Activated CD4-positive, alpha-beta T cell treated with anti-CD3 and anti-CD28 coated beads, Interleukin-2, amount 10 ng/mL, durations not matched to agents 24 days and 14 days (primary cell): ENCODE measurements around the gene CENPO. TPM values are rescaled to one million over a fixed set of nuclear protein-coding genes. Genes with fewer than 3 reads are reported as not detected.
"Not testable (repeated sequence)": the region's sequence is repeated elsewhere in the genome, so short reads cannot be mapped to it uniquely, and the experiment has no call there.

ENCODE experiments used
- DNase-seq: peaks from one replicate; pipeline ENCODE4 v3.0.0; 2022
- H3K27ac Mint-ChIP-seq: one replicate; pipeline ENCODE4 v1.8.0; 2022; ENCODE audit warnings: mild to moderate bottlenecking, mixed read lengths
- H3K27me3 Mint-ChIP-seq: one replicate; pipeline ENCODE4 v1.8.0; 2022; ENCODE audit warnings: mixed read lengths
- H3K36me3 Mint-ChIP-seq: one replicate; pipeline ENCODE4 v1.8.0; 2022; ENCODE audit warnings: low read depth, mild to moderate bottlenecking, mixed read lengths
- H3K4me1 Mint-ChIP-seq: one replicate; pipeline ENCODE4 v1.8.0; 2021; ENCODE audit warnings: mixed read lengths
- H3K4me3 Mint-ChIP-seq: one replicate; pipeline ENCODE4 v1.8.0; 2022; ENCODE audit warnings: mild to moderate bottlenecking, moderate library complexity, mixed read lengths
- H3K9me3 Mint-ChIP-seq: one replicate; pipeline ENCODE4 v1.8.0; 2021; ENCODE audit warnings: mixed read lengths
- intact Hi-C: fragments of 100-400 bp; cut with micrococcal nuclease; formaldehyde crosslinking; loops from one replicate; pipeline ENCODE4 v1.15.1; 2023
- total RNA-seq: library from RNA; stranded (reverse); gene quantifications from 2 replicates; pipeline ENCODE4 v1.2.3, GENCODE V29; 2022

CENPO gene
- total RNA-seq, 1 donor from 2014 or later: 44.0 TPM

DNA sequence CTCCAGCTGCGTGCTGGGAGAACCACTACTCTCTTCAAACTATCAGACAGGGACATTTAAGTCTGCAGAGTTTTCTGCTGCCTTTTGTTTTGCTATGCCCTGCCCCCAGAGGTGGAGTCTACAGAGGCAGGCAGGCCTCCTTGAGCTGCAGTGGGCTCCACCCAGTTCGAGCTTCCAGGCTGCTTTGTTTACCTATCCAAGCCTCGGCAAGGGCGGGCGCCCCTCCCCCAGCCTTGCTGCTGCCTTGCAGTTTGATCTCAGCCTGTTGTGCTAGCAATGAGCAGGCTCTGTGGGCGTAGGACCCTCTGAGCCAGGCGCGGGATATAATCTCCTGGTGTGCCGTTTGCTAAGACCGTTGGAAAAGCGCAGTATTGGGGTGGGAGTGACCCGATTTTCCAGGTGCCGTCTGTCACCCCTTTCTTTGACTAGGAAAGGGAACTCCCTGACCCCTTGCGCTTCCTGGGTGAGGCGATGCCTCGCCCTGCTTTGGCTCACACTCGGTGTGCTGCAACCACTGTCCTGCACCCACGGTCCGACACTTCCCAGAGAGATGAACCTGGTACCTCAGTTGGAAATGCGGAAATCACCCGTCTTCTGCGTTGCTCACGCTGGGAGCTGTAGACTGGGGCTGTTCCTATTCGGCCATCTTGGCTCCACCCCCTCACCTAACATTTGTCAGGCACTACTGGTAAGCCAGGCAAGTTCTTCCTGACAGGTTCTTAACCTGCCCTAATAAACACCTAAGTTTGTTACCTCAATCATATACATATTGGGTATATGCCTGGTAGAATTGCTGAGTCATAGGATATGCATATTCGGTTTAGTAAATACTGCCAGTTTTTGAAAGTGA, 12.8 kb downstream of the CENPO start:
- H3K27ac Mint-ChIP-seq, H3K9me3 Mint-ChIP-seq, H3K27me3 Mint-ChIP-seq, H3K4me3 Mint-ChIP-seq, DNase-seq, intact Hi-C loops: not testable (repeated sequence)
- Mint-ChIP-seq H3K36me3 (peaks cover 49% of the 10 kb centered on the region), H3K4me1 (peaks cover 28% of the 10 kb centered on the region)

DNA sequence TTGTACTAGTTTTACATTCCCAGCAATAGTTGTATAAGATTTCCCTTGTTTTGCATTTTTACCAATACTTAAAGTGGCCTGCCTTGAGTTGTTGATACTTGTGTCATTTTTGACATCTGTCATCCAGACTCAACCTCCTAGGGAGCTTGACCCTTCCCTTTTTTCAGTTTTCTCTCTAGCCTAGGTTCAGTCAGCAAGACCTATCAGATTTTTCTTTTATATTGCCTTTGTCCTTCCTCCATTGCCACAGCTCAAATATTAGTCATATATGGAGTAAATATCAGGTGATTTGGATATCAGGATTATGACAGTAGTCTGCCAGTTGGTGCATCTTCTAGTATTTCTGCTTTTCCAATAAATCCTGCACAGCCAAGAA, 13.4 kb downstream of the CENPO start:
- Mint-ChIP-seq H3K9me3 (no peaks in the 10 kb centered on the region), H3K4me3 (no peak overlapping the region), H3K27me3 (no peaks in the 10 kb centered on the region), H3K4me1 (peaks cover 28% of the 10 kb centered on the region), H3K36me3 (peaks cover 48% of the 10 kb centered on the region), H3K27ac (no peak overlapping the region)
- DNase-seq: no peak
- intact Hi-C loops: no loop called here

DNA sequence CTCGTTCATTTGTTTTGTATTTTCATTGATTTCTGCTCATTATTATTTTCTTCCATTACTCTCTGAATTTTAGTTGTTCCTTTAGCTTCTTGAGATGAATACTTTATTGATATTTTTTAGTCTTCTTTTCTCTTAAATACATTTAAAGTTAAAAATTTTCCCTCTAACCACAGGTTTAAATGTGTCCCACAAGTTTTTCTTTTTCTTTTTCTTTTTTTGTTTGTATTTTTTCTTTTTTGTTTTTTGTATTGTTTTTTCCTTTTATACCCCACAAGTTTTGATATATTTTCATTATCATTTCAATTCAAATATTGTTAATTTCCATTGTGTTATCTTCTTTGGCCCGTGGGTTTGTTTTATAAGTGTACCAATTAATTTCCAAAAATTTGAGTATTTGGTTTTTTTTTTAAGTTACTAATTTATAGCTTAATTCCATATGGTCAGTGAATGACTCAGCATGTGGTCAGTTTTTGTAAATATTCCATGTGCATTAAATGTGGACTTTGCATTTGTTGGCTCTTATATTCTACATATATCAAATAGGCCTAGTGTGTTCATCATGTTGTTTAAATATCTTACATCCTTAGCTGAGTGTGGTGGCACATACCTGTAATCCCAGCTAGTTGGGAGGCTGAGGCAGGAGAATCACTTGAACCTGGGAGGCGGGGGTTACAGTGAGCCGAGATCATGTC, 16.2 kb downstream of the CENPO start:
- Mint-ChIP-seq H3K4me3 (peak overlapping the region; percentile 1), H3K27me3 (no peaks in the 10 kb centered on the region), H3K27ac (no peak overlapping the region), H3K9me3 (no peaks in the 10 kb centered on the region), H3K4me1 (peaks cover 25% of the 10 kb centered on the region), H3K36me3 (peaks cover 42% of the 10 kb centered on the region)
- no peak for DNase-seq
- intact Hi-C loops: no loop called here

DNA sequence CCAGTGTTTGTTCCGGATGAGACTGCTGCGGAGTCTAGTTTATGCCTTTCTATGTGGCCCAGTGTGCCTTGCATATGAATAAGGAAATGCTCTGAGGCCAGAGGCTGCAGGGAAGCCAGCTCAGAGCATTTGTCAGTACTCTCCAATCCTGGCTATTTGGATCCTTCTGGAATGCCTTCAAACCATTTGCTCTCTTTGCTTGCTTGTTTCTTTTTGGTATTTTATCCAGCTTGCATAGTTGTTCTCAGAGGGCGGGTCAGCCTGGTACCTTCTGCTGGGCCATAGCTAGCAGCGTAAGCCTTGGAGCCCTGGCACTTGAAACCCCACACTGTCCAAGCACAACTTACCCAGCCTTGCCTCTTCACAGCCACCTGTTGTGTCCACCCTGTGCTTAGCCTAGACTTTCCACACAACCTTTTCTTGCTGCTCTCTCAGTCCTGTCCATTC, 20.5 kb downstream of the CENPO start:
- intact Hi-C loops: no loop called here
- Mint-ChIP-seq H3K27ac (peak overlapping the region; percentile 6), H3K4me3 (no peak overlapping the region), H3K36me3 (peaks cover 45% of the 10 kb centered on the region), H3K9me3 (no peaks in the 10 kb centered on the region), H3K4me1 (peaks cover 12% of the 10 kb centered on the region), H3K27me3 (no peaks in the 10 kb centered on the region)
- DNase-seq: no peak

DNA sequence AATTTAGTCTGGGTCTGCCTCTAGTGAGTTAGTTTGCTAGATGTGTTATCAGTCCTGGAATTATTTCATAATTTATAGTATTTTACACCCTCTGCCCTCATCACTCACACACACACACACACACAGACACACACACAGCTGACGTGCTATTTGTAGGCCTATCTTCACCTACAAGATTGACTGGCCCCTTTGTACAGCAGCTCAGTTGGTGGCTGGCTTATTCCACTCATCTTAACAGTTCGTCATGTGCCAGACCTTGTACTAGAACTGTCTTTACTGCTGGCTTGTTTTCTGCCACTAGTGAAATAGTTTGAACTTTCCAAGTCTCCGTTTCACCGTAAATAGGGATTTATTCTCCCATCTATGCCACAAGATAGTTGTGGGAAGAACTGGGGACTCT, 21.3 kb downstream of the CENPO start:
- H3K4me1 Mint-ChIP-seq: peaks cover 8% of the 10 kb centered on the region
- peaks cover 51% of the 10 kb centered on the region for H3K36me3 Mint-ChIP-seq
- intact Hi-C loops: no loop called here
- H3K27ac Mint-ChIP-seq: no peak overlapping the region
- no peak overlapping the region for H3K4me3 Mint-ChIP-seq
- no peak for DNase-seq
- no peaks in the 10 kb centered on the region for H3K27me3 Mint-ChIP-seq
- no peaks in the 10 kb centered on the region for H3K9me3 Mint-ChIP-seq

DNA sequence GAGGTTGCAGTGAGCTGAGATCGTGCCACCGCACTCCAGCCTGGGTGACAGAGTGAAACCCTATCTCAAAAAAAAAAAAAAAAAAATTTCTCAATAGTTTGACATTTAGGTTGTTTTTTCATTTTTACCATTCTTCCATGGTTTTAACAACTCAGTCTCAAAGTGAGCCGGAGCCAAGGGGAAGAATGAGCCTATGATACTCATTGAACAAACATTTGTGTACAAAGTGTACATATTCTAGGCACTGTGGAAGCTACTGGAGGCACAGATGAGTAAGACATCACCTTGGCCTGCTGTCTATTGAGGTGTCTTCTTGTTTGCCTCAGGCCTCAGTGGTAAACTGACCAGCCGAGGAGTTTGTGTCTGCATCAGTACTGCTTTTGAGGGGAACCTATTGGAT, 21.9 kb downstream of the CENPO start:
- DNase-seq: no peak
- intact Hi-C loops: no loop called here
- Mint-ChIP-seq H3K9me3 (no peaks in the 10 kb centered on the region), H3K27ac (no peak overlapping the region), H3K27me3 (no peaks in the 10 kb centered on the region), H3K36me3 (peaks cover 54% of the 10 kb centered on the region), H3K4me1 (peaks cover 8% of the 10 kb centered on the region), H3K4me3 (no peak overlapping the region)

DNA sequence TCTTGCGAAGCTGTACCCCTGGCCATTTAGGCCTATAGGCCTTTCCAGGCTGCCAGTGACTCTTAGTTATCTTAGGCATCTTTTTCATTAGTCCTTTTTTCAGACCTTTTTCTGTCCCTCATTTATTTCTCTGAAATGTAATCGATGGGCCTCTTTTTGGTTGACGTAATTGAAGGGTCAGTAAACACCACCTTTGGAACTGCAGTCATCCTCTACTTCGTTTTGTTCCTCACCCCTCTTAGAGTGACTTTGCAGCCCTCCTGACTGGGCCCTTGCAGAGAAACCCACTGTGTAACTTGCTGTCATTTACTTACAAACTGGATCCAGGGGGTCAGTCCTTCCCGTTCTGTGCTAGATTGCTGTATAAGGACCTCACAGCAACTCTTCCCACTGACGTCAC, 23.2 kb downstream of the CENPO start:
- Mint-ChIP-seq H3K27ac (no peak overlapping the region), H3K9me3 (no peaks in the 10 kb centered on the region), H3K4me1 (peaks cover 8% of the 10 kb centered on the region), H3K36me3 (peaks cover 64% of the 10 kb centered on the region), H3K4me3 (no peak overlapping the region), H3K27me3 (no peaks in the 10 kb centered on the region)
- intact Hi-C loops: no loop called here
- no peak for DNase-seq

DNA sequence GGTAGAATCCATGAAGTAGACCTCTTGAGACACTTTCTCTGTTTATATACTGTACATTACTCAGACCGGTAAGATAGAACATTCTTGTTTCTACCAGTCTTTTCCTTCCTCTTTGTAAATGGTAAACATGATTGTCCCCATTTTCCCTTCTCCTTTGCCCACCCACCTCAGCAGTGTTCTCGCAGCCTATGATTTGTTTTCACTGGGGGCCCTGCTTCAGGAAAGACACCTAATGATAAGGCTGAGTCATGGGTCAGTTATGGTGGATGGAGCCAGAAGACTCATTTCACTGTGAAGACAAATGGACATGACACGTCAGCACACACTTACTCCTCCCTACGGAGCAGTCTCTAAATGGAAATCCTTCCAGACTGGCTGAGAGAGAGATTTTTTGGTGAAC, 23.7 kb downstream of the CENPO start:
- intact Hi-C loops: no loop called here
- peaks cover 66% of the 10 kb centered on the region for H3K36me3 Mint-ChIP-seq

DNA sequence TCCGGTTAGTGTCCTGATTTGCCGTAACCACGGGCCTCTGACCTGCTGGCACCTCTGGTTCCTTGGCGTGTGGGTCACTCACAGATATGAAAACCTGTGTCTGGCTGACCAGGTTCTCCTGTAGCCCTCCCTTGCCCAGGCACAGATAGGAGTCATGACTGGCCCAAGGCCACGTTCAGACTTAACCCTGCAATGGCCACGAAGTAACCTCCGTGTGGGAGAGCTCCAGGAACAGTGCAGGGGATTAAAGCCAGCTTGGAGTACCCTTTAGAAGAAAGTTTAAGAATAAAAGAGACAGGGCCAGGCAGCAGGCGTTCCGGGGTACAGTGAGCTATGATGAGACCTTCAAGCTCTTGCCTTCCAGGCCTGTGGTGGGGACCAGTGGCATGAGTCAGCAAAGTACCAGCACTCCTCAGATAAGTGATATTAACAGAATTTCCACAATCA, 25.5 kb downstream of the CENPO start:
- Mint-ChIP-seq H3K9me3 (no peaks in the 10 kb centered on the region), H3K27me3 (no peaks in the 10 kb centered on the region), H3K4me1 (peaks cover 5% of the 10 kb centered on the region), H3K4me3 (no peak overlapping the region), H3K36me3 (peaks cover 68% of the 10 kb centered on the region), H3K27ac (no peak overlapping the region)
- intact Hi-C loops: no loop called here
- no peak for DNase-seq

More for the DNA sequence above, 23.7 kb downstream of the CENPO start:
- H3K9me3 Mint-ChIP-seq: no peaks in the 10 kb centered on the region
- no peaks in the 10 kb centered on the region for H3K27me3 Mint-ChIP-seq
- H3K4me1 Mint-ChIP-seq: peaks cover 8% of the 10 kb centered on the region
- no peak overlapping the region for H3K27ac Mint-ChIP-seq
- no peak overlapping the region for H3K4me3 Mint-ChIP-seq
- no peak for DNase-seq

DNA sequence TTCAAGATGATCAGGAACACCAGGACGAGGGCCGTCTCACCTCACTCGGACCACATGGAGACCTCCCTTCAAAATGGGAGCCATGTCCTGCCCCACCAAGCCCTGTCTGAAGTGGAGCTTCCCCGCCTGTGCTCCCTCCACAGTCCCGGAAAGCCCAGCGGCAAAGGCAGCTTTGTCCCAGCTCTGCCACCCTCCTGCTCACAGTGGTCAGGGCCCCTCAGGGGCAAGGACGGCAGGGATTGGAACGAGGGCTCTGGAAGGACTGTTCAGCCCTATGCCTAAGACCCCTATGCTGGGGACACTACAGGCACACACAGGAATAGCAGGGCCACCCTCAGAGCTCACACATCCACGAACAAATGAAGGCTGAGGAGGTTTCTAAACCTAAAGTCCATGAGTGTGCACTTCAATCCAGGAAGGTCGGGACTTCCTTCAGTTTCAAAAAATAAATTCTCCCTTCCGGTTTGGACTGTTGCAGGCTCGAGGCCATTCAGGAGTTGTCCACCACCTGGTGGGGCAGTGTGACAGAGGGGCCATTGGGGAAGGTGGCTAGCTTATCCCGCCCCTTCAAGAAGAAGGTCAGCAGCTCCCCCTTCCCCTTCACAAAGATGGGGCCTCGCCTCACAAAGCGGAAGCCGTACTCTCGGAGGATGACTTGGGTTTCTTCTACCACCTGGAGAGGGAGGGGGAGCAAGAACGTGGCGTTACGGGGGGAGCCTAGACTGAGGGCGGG, 26.4 kb downstream of the CENPO start:
- no peak overlapping the region for H3K4me3 Mint-ChIP-seq
- peaks cover 2% of the 10 kb centered on the region for H3K4me1 Mint-ChIP-seq
- peaks cover 71% of the 10 kb centered on the region for H3K36me3 Mint-ChIP-seq
- H3K9me3 Mint-ChIP-seq: no peaks in the 10 kb centered on the region
- no peak for DNase-seq
- intact Hi-C loops: no loop called here
- no peak overlapping the region for H3K27ac Mint-ChIP-seq
- no peaks in the 10 kb centered on the region for H3K27me3 Mint-ChIP-seq

DNA sequence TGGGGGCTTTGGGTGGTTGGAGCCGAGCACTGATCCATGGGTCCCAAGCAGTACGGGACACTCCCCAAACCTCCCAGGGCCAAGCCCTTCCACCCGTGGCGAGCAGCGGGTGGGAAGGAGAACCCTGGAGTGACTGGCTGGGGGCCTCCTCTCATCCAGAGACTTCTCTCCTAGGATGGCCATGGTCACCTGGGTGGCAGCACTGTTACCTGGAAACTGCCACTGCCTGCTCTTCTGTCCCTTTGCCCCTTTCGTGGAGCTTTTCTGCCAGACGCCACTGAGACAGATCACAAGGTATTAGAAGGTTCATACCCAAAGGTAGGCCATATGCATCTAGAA, 26.9 kb downstream of the CENPO start:
- H3K36me3 Mint-ChIP-seq: peaks cover 77% of the 10 kb centered on the region
- H3K4me3 Mint-ChIP-seq: no peak overlapping the region
- no peak overlapping the region for H3K27ac Mint-ChIP-seq
- DNase-seq: no peak
- peaks cover 2% of the 10 kb centered on the region for H3K4me1 Mint-ChIP-seq
- intact Hi-C loops: no loop called here
- no peaks in the 10 kb centered on the region for H3K27me3 Mint-ChIP-seq
- H3K9me3 Mint-ChIP-seq: no peaks in the 10 kb centered on the region

DNA sequence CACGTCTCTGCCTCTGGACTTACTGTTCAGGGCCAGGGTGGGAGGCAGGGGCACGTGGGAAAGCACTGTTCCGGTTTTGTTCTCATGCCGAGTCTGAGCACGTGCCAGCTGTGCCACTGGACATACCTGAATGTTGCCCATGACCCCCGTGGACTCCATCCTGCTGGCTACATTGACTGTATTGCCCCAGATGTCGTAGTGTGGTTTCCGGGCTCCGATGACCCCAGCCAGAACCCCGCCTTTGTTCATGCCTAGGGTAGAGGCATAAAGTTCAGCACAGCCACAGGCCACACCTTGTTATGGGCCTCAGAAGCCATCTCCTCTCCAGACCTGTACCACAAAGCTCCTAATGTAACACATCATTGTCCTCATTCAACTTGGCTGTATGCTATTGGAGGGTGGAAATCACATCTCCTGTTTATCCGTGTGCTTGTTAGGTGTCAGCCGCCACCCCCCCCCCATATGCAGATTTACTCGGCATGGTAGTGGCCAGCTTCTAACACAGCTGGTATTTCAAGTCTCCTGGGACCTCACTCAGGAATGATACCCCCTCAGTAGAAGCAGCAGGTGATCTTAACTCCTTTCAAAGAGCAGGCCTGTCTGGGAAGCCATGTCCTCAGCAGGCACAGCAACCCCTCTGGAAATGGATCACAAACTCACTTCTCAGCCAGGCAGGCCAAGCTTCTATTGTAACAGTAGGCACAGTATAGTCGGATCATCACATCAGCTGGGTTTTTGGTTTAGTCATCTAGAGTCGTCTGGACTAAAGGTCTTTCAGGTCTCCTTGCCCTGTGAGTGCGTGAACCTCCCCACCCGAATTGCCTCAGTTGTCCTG, 27.6 kb downstream of the CENPO start:
- H3K27me3 Mint-ChIP-seq: no peaks in the 10 kb centered on the region
- H3K4me3 Mint-ChIP-seq: no peak overlapping the region
- intact Hi-C loops: no loop called here
- peaks cover 6% of the 10 kb centered on the region for H3K4me1 Mint-ChIP-seq
- peak overlapping the region; percentile 31 for H3K27ac Mint-ChIP-seq
- DNase-seq: no peak
- H3K9me3 Mint-ChIP-seq: no peaks in the 10 kb centered on the region
- H3K36me3 Mint-ChIP-seq: peaks cover 75% of the 10 kb centered on the region

DNA sequence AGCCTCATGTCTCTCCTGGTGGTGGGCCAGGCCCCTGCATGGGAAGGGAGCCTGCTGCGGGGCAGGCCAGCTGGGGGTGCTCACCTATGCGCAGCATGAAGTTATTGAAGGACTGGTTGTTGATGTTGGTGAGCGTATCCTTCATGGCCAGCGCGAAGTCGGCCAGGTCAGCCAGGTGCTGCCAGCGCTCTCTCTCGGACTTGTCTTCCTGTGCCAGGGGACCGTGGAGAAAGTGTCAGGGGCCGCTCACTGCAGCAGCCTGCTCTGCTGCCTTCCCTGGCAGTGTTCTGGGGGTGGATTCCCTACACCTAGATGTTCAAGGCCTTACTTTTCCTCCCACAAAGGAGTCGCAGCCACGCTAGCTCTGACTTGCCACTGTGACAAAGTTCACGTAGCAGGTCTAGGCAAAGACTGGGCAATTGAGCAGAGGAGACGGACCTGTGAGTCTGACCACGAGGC, 28.2 kb downstream of the CENPO start:
- intact Hi-C loops: no loop called here
- DNase-seq: no peak
- peaks cover 13% of the 10 kb centered on the region for H3K4me1 Mint-ChIP-seq

More for the DNA sequence above, 28.2 kb downstream of the CENPO start:
- no peaks in the 10 kb centered on the region for H3K27me3 Mint-ChIP-seq
- H3K4me3 Mint-ChIP-seq: no peak overlapping the region
- no peaks in the 10 kb centered on the region for H3K9me3 Mint-ChIP-seq
- H3K36me3 Mint-ChIP-seq: peaks cover 75% of the 10 kb centered on the region
- H3K27ac Mint-ChIP-seq: no peak overlapping the region
